ENCODE measurements around the gene DCTPP1.

GRCh38 chr16:30445408-30446202 lies 15.8 kb upstream of the DCTPP1 start, which contains the start of gene SEPHS2:
- TF ChIP-seq CTCF (conservative IDR thresholded peaks at IDR 0.05 in 1 of 2, IDR thresholded peaks at IDR 0.05 in 1 of 2; ENCODE audit: extremely low read depth in 1 of 2, insufficient read depth in 1 of 2, low read depth in 1 of 2, low read length in 2 of 2) = peak; percentile 15 to 53
- TF ChIP-seq EZH2 (IDR thresholded peaks at IDR 0.05; ENCODE audit: borderline replicate concordance, low read length) = no peak
